GM18508 (cell line): ENCODE data around the gene CCDC170.
"Not testable (repeated sequence)": the region's sequence is repeated elsewhere in the genome, so short reads cannot be mapped to it uniquely, and the experiment has no call there.

ENCODE experiments used
- ATAC-seq: cut with Tn5 transposase; IDR thresholded peaks from one replicate; pipeline ENCODE4 v1.9.1; 2021; ENCODE audit warnings: moderate number of reproducible peaks; ENCODE audit not compliant: insufficient read depth, unreplicated experiment

Gene CCDC170

GRCh38 chr6:151493804-151494234 is at the start of gene CCDC170:
TSS of gene CCDC170 (plus strand) at chr6:151494017. CDS start at chr6:151494129, 112 bp downstream.
- ATAC-seq, result no peak

GRCh38 chr6:151445482-151445881 is 48.3 kb upstream of the CCDC170 start:
- no peak for ATAC-seq

- ATAC-seq, result no peak
These were observed 46.6 kb upstream of the CCDC170 start for GRCh38 chr6:151447237-151447636.

GRCh38 chr6:151448623-151449022 is 45.2 kb upstream of the CCDC170 start:
- ATAC-seq, result no peak

- ATAC-seq, result not testable (repeated sequence)
These were observed 42.9 kb upstream of the CCDC170 start for GRCh38 chr6:151450928-151451327.

- ATAC-seq, result no peak
These were observed 42.3 kb upstream of the CCDC170 start for GRCh38 chr6:151451417-151451949.

GRCh38 chr6:151451950-151452749 is 41.7 kb upstream of the CCDC170 start, which contains the start of gene RMND1:
TSS of gene RMND1 (minus strand) at chr6:151452126. CDS start at chr6:151445811, 6,315 bp downstream.
- peak; percentile 92 for ATAC-seq

GRCh38 chr6:151452750-151453427 is 40.9 kb upstream of the CCDC170 start:
- no peak for ATAC-seq

GRCh38 chr6:151455751-151456398 is 37.9 kb upstream of the CCDC170 start:
- not testable (repeated sequence) for ATAC-seq

GRCh38 chr6:151461673-151462072 is 32.1 kb upstream of the CCDC170 start:
- ATAC-seq, result no peak

- no peak for ATAC-seq
These were observed 29.1 kb upstream of the CCDC170 start for GRCh38 chr6:151464702-151465101.

- no peak for ATAC-seq
These were observed 17.9 kb upstream of the CCDC170 start for GRCh38 chr6:151475653-151476523.

- no peak for ATAC-seq
These were observed 16.1 kb upstream of the CCDC170 start for GRCh38 chr6:151477726-151478125.

GRCh38 chr6:151478670-151479069 is 15.1 kb upstream of the CCDC170 start:
- no peak for ATAC-seq

- no peak for ATAC-seq
These were observed 12.0 kb upstream of the CCDC170 start for GRCh38 chr6:151481786-151482185.

- no peak for ATAC-seq
These were observed 11.5 kb upstream of the CCDC170 start for GRCh38 chr6:151482290-151482689.

GRCh38 chr6:151483994-151484393 is 9.8 kb upstream of the CCDC170 start:
- no peak for ATAC-seq

GRCh38 chr6:151488226-151488625 is 5.6 kb upstream of the CCDC170 start:
- no peak for ATAC-seq

GRCh38 chr6:151490996-151491395 is 2.8 kb upstream of the CCDC170 start:
- no peak for ATAC-seq
